ENCODE results near the gene NEU4. TPM values are rescaled to one million over a fixed set of nuclear protein-coding genes. Genes with fewer than 3 reads are reported as not detected.

Gene NEU4
- total and polyA plus RNA-seq, 9 of the 15 experiments (the other 6 are each of a cell fraction or from before 2014, with no cell fraction given): 0.01 to 0.40 TPM; not detected in 7

- TF ChIP-seq RBM25 (IDR thresholded peaks at IDR 0.05; ENCODE audit: low read depth, low read length, severe bottlenecking): no peak
- TF ChIP-seq MAFG (tag; conservative IDR thresholded peaks at IDR 0.05): no peak
- peak; percentile 29 for TF ChIP-seq RBFOX2 (IDR thresholded peaks at IDR 0.05; ENCODE audit: low read depth, low read length)
- TF ChIP-seq GATAD2A (IDR thresholded peaks at IDR 0.05): no peak
- TF ChIP-seq ZNF253 (CRISPR knock-in tag; conservative IDR thresholded peaks at IDR 0.05): no peak
- TF ChIP-seq, protein P1, sequence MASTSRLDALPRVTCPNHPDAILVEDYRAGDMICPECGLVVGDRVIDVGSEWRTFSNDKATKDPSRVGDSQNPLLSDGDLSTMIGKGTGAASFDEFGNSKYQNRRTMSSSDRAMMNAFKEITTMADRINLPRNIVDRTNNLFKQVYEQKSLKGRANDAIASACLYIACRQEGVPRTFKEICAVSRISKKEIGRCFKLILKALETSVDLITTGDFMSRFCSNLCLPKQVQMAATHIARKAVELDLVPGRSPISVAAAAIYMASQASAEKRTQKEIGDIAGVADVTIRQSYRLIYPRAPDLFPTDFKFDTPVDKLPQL (IDR thresholded peaks at IDR 0.05; ENCODE audit: extremely low read depth, insufficient read length): no peak
- no peak for TF ChIP-seq RB1 (IDR thresholded peaks at IDR 0.05; ENCODE audit: low read depth)
- no peak for TF ChIP-seq XRCC3 (IDR thresholded peaks at IDR 0.05)
- TF ChIP-seq CTCF (IDR thresholded peaks at IDR 0.05 in 2 of 3, conservative IDR thresholded peaks at IDR 0.05 in 1 of 3; ENCODE audit: insufficient read depth in 2 of 3, low read depth in 1 of 3, low read length in 3 of 3): no peak
- no peak for TF ChIP-seq ELF4 (CRISPR knock-in tag; IDR thresholded peaks at IDR 0.05)
- TF ChIP-seq PATZ1 (CRISPR knock-in tag; IDR thresholded peaks at IDR 0.05; ENCODE audit: borderline replicate concordance): no peak
- TF ChIP-seq EGR1 (conservative IDR thresholded peaks at IDR 0.05): 0 out of 2 replicates have a peak, but pooled peaks have one; percentile 2
- no peak for TF ChIP-seq PHTF2 (CRISPR knock-in tag; IDR thresholded peaks at IDR 0.05)
- TF ChIP-seq PRMT5 (CRISPR knock-in tag; IDR thresholded peaks at IDR 0.05): no peak
- TF ChIP-seq E2F4 (CRISPR knock-in tag; IDR thresholded peaks at IDR 0.05; ENCODE audit: low read depth): no peak
- peak; percentile 1; the same call in 1 of the 2 replicates for TF ChIP-seq ZBTB7A (IDR thresholded peaks at IDR 0.05; ENCODE audit: borderline replicate concordance, control insufficient read depth, low read depth, low read length)
- no peak for TF ChIP-seq SMC3 (conservative IDR thresholded peaks at IDR 0.05; ENCODE audit: insufficient read depth, low read depth, low read length)
- peak; percentile 24 for TF ChIP-seq ZNF263 (CRISPR knock-in tag; IDR thresholded peaks at IDR 0.05; ENCODE audit: borderline replicate concordance)
- TF ChIP-seq PTBP1 (IDR thresholded peaks at IDR 0.05; ENCODE audit: low read depth, low read length): no peak
- TF ChIP-seq ZNF124 (CRISPR knock-in tag; IDR thresholded peaks at IDR 0.05): no peak
- TF ChIP-seq DNMT1 (IDR thresholded peaks at IDR 0.05): no peak
- no peak for TF ChIP-seq SOX6 (IDR thresholded peaks at IDR 0.05)
- no peak for TF ChIP-seq ZSCAN29 (IDR thresholded peaks at IDR 0.05)
These were observed 6.3 kb upstream of the NEU4 start (continued) for GRCh38 chr2:241802421-241803318.

All from K562 (cell line).